SK-N-MC (cell line): ENCODE measurements around the gene MAP3K5.

Experiments used
- EZH2 ChIP-seq: fragments of 200-600 bp; sonication (generic); IDR thresholded peaks from one replicate; pipeline ENCODE4 v1.6.1; 2017; ENCODE audit warnings: antibody characterized with exemption
- POLR2AphosphoS5 ChIP-seq: IDR thresholded peaks from 2 replicates; pipeline ENCODE4 v1.6.1; 2012; ENCODE audit warnings: mild to moderate bottlenecking, low read depth, low read length, borderline replicate concordance

DNA sequence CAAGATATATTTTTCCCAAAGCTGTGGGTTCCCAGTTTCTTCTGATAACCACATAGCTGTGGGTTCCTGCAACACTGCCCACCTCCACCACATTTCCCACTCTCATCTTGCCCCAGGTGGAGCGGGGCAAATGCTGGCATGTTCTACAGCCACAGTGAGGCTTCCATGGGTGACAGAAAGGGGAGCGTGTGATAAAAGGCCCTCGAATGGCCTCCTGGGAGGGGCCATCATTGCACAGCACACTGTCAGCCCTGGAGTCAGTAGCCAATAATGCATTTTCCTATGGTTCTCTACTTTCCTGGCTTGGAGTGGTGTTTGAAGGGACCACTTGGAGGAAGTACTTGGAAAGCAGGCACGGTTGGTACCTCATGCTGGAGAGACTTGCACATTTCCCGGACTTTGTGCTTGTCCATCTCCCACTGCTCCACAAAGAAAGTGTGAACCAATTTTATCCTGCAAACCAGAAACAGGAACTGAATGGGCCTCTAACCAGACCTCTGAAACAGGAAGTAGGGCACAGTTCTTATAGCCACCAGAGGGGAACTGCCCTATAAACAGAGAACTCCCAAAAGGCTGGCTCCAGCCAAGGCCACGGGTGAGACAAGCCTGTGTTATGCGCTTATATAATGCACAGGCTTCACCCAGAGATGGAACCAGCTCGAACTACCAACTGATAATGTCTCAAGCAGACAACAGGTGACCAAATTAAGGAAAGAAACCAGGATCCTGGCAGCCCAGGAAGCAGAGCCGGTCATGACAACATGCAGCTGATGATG lies 8.6 kb downstream of the MAP3K5 start:
- TF ChIP-seq EZH2 (no peak), POLR2AphosphoS5 (no peak)
